GM12878 (cell line): ENCODE results near the gene JADE2. TPM values are rescaled to one million over a fixed set of nuclear protein-coding genes. Genes with fewer than 3 reads are reported as not detected.

Experiments
- ATAC-seq: fragments of 200-7000 bp; cut with Tn5 transposase; 3 replicates; pipeline ENCODE4 v1.9.1; 2020; ENCODE audit warnings: mild to moderate bottlenecking, moderate library complexity
- BruUV-seq: library from RNA; stranded (reverse); fragments of 400-500 nt; replicated peaks from 2 replicates; lab custom pipeline; 2021; lab: Mats Ljungman, UMichigan
- CTCF ChIA-PET: fragments of 300-600 bp; sonication (Branson Sonifier 250); formaldehyde crosslinking; extraction: SDS; loops from one replicate; lab custom pipeline; 2021; ENCODE audit warnings: inconsistent platforms; lab: Yijun Ruan, JAX
- POLR2A ChIA-PET: fragments of 350-600 bp; formaldehyde crosslinking; extraction: SDS; loops from one replicate; lab custom pipeline; 2021; ENCODE audit warnings: inconsistent platforms; lab: Charles Lee
- RAD21 ChIA-PET: fragments of 300-600 bp; sonication (Branson Sonifier 250); formaldehyde crosslinking; loops from one replicate; lab custom pipeline; 2023; ENCODE audit warnings: antibody characterized with exemption; ENCODE audit not compliant: unreplicated experiment; lab: Charles Lee
- SMC1A ChIA-PET: fragments of 300-600 bp; sonication (Branson Sonifier 250); formaldehyde crosslinking; loops from one replicate; lab custom pipeline; 2023; ENCODE audit not compliant: unreplicated experiment, uncharacterized antibody; lab: Charles Lee
- DNase-seq: peaks from one replicate; pipeline ENCODE4 v3.0.0-alpha.2; 2011; ENCODE audit warnings: low read depth, low spot score
- FAIRE-seq: peaks from 3 replicates; lab custom pipeline; 2011; peaks lifted over from hg19 to GRCh38; lab: Jason Lieb, UNC
- H2AFZ ChIP-seq: 2 replicates; pipeline ENCODE4 v1.6.0; 2011; ENCODE audit warnings: low read depth, low read length, control low read depth; ENCODE audit not compliant: control insufficient read depth
- H3K27ac ChIP-seq: 2 replicates; pipeline ENCODE4 v1.5.1; 2011; ENCODE audit warnings: control low read depth; ENCODE audit not compliant: control insufficient read depth, insufficient read depth
- H3K27me3 ChIP-seq, 2 experiments: replicated peaks in 1 of 2; 2 replicates each; pipeline versions ENCODE4 v1.6.0 to v1.6.1; 2011; ENCODE audit warnings: low read length in 1 of 2; ENCODE audit not compliant: control insufficient read depth in 2 of 2, insufficient read depth in 2 of 2
- H3K36me3 ChIP-seq, 2 experiments: 2 replicates each; pipeline ENCODE4 v1.5.1; 2011; ENCODE audit warnings: low read length in 1 of 2; ENCODE audit not compliant: control insufficient read depth in 2 of 2, insufficient read depth in 2 of 2
- H3K4me1 ChIP-seq: 2 replicates; pipeline ENCODE4 v1.6.1; 2011; ENCODE audit warnings: mild to moderate bottlenecking, low read length, moderate library complexity, mixed read lengths; ENCODE audit not compliant: control insufficient read depth, insufficient read depth
- H3K4me2 ChIP-seq: 2 replicates; pipeline ENCODE4 v1.6.0; 2011; ENCODE audit warnings: control low read depth; ENCODE audit not compliant: control insufficient read depth, insufficient read depth
- H3K4me3 ChIP-seq: fragments of 200-600 bp; sonication (generic); 2 replicates; pipeline ENCODE4 v1.5.1; 2016
- H3K79me2 ChIP-seq: 2 replicates; pipeline ENCODE4 v1.6.0; 2011; ENCODE audit warnings: low read length; ENCODE audit not compliant: control insufficient read depth, insufficient read depth
- H3K9ac ChIP-seq: 2 replicates; pipeline ENCODE4 v1.8.0; 2011; ENCODE audit warnings: low read length, control low read depth, mixed read lengths; ENCODE audit not compliant: control insufficient read depth, insufficient read depth
- H3K9me3 ChIP-seq: replicated peaks from 3 replicates; pipeline ENCODE4 v1.5.1; 2011; ENCODE audit warnings: mild to moderate bottlenecking, low read length; ENCODE audit not compliant: control insufficient read depth, insufficient read depth
- H4K20me1 ChIP-seq: 2 replicates; pipeline ENCODE4 v1.6.0; 2011; ENCODE audit not compliant: control insufficient read depth, insufficient read depth
- CEBPB ChIP-seq, 2 experiments: fragments of 150-350 bp in 1 of 2; IDR thresholded peaks; 2 replicates each; pipeline ENCODE4 v1.6.1; 2012 to 2014; ENCODE audit warnings: low read depth in 2 of 2, low read length in 2 of 2, borderline replicate concordance in 1 of 2, inconsistent platforms in 1 of 2
- CHD2 ChIP-seq: IDR thresholded peaks from 2 replicates; pipeline ENCODE4 v1.6.1; 2011; ENCODE audit warnings: low read depth, low read length, improper control_type of control experiment, borderline replicate concordance
- ESRRA ChIP-seq: IDR thresholded peaks from 2 replicates; pipeline ENCODE4 v1.6.1; 2012; ENCODE audit warnings: mild to moderate bottlenecking, low read length, improper control_type of control experiment
- FOS ChIP-seq: IDR thresholded peaks from 3 replicates; pipeline ENCODE4 v1.6.1; 2011; ENCODE audit warnings: borderline replicate concordance; ENCODE audit not compliant: insufficient read length; ENCODE audit errors: extremely low read depth
- HDGF ChIP-seq: fragments of 450-650 bp; IDR thresholded peaks from 2 replicates; pipeline ENCODE4 v1.6.1; 2016; ENCODE audit warnings: antibody characterized with exemption
- IRF3 ChIP-seq: fragments of 450-650 bp; IDR thresholded peaks from 2 replicates; pipeline ENCODE4 v1.6.1; 2014; ENCODE audit warnings: mild to moderate bottlenecking
- MEF2A ChIP-seq: IDR thresholded peaks from 2 replicates; pipeline ENCODE4 v1.6.1; 2011; ENCODE audit warnings: low read depth, mild to moderate bottlenecking, low read length, moderate library complexity; ENCODE audit not compliant: insufficient read depth
- NFYB ChIP-seq: IDR thresholded peaks from 2 replicates; pipeline ENCODE4 v1.6.1; 2011; ENCODE audit warnings: low read depth, mild to moderate bottlenecking, low read length, improper control_type of control experiment, moderate library complexity; ENCODE audit not compliant: insufficient read depth
- RAD21 ChIP-seq: IDR thresholded peaks from 2 replicates; pipeline ENCODE4 v1.6.1; 2011; ENCODE audit warnings: mild to moderate bottlenecking, low read depth, low read length, moderate library complexity; ENCODE audit not compliant: insufficient read depth
- STAT1 ChIP-seq: fragments of 450-650 bp; conservative IDR thresholded peaks from 2 replicates; pipeline ENCODE4 v1.6.1; 2014; ENCODE audit warnings: antibody characterized with exemption, mild to moderate bottlenecking
- STAT3 ChIP-seq: IDR thresholded peaks from 2 replicates; pipeline ENCODE4 v1.6.1; 2011; ENCODE audit warnings: low read depth, low read length, improper control_type of control experiment
- ZNF24 ChIP-seq: fragments of 450-650 bp; IDR thresholded peaks from 2 replicates; pipeline ENCODE4 v1.6.1; 2017; ENCODE audit warnings: antibody characterized with exemption, mild to moderate bottlenecking
- WGBS: methylation state at CpG from one replicate; pipeline ENCODE4 v1.1.6; 2016; ENCODE audit warnings: low lambda C conversion rate; ENCODE audit not compliant: insufficient replicate concordance, insufficient coverage; ENCODE audit errors: missing lambda C conversion rate; 5-methylcytosine and 5-hydroxymethylcytosine counted together
- in situ Hi-C: fragments of 300-500 bp; cut with MboI; formaldehyde crosslinking; loops from 9 replicates; pipeline ENCODE4 v1.14.3; 2018; ENCODE audit warnings: mixed read lengths
- intact Hi-C: fragments of 100-400 bp; cut with micrococcal nuclease; formaldehyde crosslinking; loops from one replicate; pipeline ENCODE4 v1.14.2; 2022; ENCODE audit not compliant: unreplicated experiment
- polyA plus RNA-seq, 11 experiments: library from polyadenylated mRNA; depleted of rRNA in 4 of 11; unstranded in 6 of 11; stranded (reverse) in 5 of 11; fragments of >200 nt; fragmentation: Nextera tagmentation in 4 of 11; fragmentation: Illumina TruSeq in 1 of 11; extraction: Ambion mirVana in 4 of 11; extraction: Trizol in 1 of 11; gene quantifications; 1 replicate in 1 of 11; 2 replicates in 10 of 11; pipeline versions ENCODE4 v1.2.1 to v1.2.3, GENCODE V29; 2011 to 2016; ENCODE audit warnings: inconsistent platforms in 2 of 11, missing spikeins in 2 of 11, low read depth in 1 of 11
- total RNA-seq, 4 experiments: library from RNA; depleted of rRNA in 3 of 4; stranded (reverse); fragments of >200 nt in 3 of 4; fragmentation: Illumina TruSeq in 1 of 4; extraction: Trizol in 1 of 4; gene quantifications; 2 replicates each; pipeline versions ENCODE4 v1.2.1 to v1.2.3, GENCODE V29; 2013 to 2021
- TF ChIP-seq, protein P1 (sequence below): fragments of 450-650 bp; IDR thresholded peaks from 2 replicates; pipeline ENCODE4 v1.6.1; 2017; ENCODE audit warnings: borderline replicate concordance

JADE2 gene
- total and polyA plus RNA-seq, 10 of the 15 experiments (the other 5 are each of a cell fraction or from before 2014, with no cell fraction given): 1.5 to 67.0 (median 22.4) TPM

- no peak for TF ChIP-seq NFYB
- TF ChIP-seq, all 136 proteins: peak for 0
These were observed 59.2 kb downstream of the JADE2 start (continued) for GRCh38 chr5:134584662-134585061.

DNA sequence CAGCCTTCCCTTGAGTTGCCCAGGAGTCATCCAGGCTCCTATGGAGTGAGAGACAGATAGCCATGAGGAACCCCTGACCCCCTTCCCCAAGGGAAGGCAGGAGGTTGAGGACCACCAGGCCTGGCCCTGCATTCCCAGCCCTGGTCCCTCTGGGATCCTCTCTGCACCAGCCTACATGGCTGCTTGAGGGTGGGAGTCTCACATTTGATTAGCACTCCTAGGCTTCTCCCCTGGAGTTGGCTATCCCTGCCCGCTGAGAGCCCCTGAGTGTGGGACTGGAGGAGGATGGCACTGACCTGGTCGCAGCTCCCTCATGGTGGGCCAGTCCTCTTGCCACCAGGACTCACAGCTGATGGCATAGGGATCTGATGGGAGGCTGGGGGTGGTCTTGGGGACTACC lies 60.5 kb downstream of the JADE2 start:
- Histone ChIP-seq H3K9ac (no peak overlapping the region), H3K79me2 (no peaks in the 10 kb centered on the region), H3K36me3 (no peaks in the 10 kb centered on the region), H2AFZ (no peak overlapping the region), H3K4me2 (no peak overlapping the region), H3K9me3 (no peaks in the 10 kb centered on the region; the same call in 2 of the 3 replicates), H4K20me1 (no peaks in the 10 kb centered on the region), H3K27me3 (no peaks in the 10 kb centered on the region), H3K4me1 (no peaks in the 10 kb centered on the region), H3K27ac (no peak overlapping the region), H3K4me3 (no peak overlapping the region)
- CTCF ChIA-PET: interaction anchor here (0.9 to 4.7 kb wide), 10 partner anchors 13 to 403 kb away, joined by 3 to 69 read pairs (median 5); no protein-coding TSS in a partner anchor
- intact Hi-C loops (loop anchor here (2.0 to 10.0 kb wide), 3 partner anchors 173 to 401 kb away; partner anchors contain the start of gene PCBD2), in situ Hi-C loops (no loop called here)
- RAD21 ChIA-PET: interaction anchor here (1.2 to 2.7 kb wide), 5 partner anchors 8 to 175 kb away, joined by 3 to 15 read pairs (median 6); partner anchors contain the start of gene CDKN2AIPNL
- DNase-seq (no peak), ATAC-seq (no peak), FAIRE-seq (no peak)
- no TSS peak for BruUV-seq
- POLR2A ChIA-PET: no interaction called here
- WGBS: 82% methylated on average over 2 of the region's 2 CpGs
- TF ChIP-seq, protein P1, sequence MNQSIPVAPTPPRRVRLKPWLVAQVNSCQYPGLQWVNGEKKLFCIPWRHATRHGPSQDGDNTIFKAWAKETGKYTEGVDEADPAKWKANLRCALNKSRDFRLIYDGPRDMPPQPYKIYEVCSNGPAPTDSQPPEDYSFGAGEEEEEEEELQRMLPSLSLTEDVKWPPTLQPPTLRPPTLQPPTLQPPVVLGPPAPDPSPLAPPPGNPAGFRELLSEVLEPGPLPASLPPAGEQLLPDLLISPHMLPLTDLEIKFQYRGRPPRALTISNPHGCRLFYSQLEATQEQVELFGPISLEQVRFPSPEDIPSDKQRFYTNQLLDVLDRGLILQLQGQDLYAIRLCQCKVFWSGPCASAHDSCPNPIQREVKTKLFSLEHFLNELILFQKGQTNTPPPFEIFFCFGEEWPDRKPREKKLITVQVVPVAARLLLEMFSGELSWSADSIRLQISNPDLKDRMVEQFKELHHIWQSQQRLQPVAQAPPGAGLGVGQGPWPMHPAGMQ: no peak
- TF ChIP-seq RAD21 (no peak), HDGF (no peak), ZNF24 (no peak), STAT1 (no peak), CEBPB (IDR thresholded peaks at IDR 0.05; ENCODE audit: borderline replicate concordance in 1 of 2, low read depth in 2 of 2, low read length in 2 of 2) (no peak), ESRRA (no peak), FOS (no peak), STAT3 (no peak), MEF2A (no peak), IRF3 (no peak), CHD2 (no peak)
- SMC1A ChIA-PET: interaction anchor here (1.7 to 3.3 kb wide), 6 partner anchors 8 to 284 kb away, joined by 3 to 14 read pairs (median 8); no protein-coding TSS in a partner anchor
